Brain microvascular endothelial cell (primary cell): ENCODE data around the gene HSBP1L1.

ENCODE experiments used
- DNase-seq: peaks from one replicate; pipeline ENCODE4 v3.0.0-alpha.2; 2020
- H3K27ac ChIP-seq: fragments of 250-450 bp; sonication (Bioruptor Pico); 2 replicates; pipeline ENCODE4 v1.5.1; 2020; ENCODE audit warnings: mild to moderate bottlenecking, moderate library complexity
- H3K27me3 ChIP-seq: fragments of 250-450 bp; sonication (Bioruptor Pico); replicated peaks from 2 replicates; pipeline ENCODE4 v1.5.1; 2020; ENCODE audit warnings: mild to moderate bottlenecking
- H3K36me3 ChIP-seq: fragments of 250-450 bp; sonication (Bioruptor Pico); replicated peaks from 2 replicates; pipeline ENCODE4 v1.5.1; 2020; ENCODE audit warnings: mild to moderate bottlenecking
- H3K4me3 ChIP-seq: 2 replicates; pipeline ENCODE4 v1.5.1; 2011; ENCODE audit warnings: low read depth, mild to moderate bottlenecking, control low read depth, low read length, moderate library complexity
- CTCF ChIP-seq: IDR thresholded peaks from 2 replicates; pipeline ENCODE4 v1.5.1; 2011; ENCODE audit warnings: low read depth, mild to moderate bottlenecking, moderate library complexity, low read length, control low read depth, inconsistent platforms; ENCODE audit errors: missing control alignments
- in situ Hi-C: cut with HindIII; loops from 2 replicates; pipeline ENCODE4 v1.10.0; 2017; ENCODE audit warnings: low sequenced_read_pairs, low pct_ligation_motif_present

Gene HSBP1L1

GRCh38 chr18:79937103-79937860, 27.2 kb upstream of the HSBP1L1 start:
- Histone ChIP-seq H3K27me3 (no peaks in the 10 kb centered on the region), H3K27ac (no peak overlapping the region), H3K4me3 (no peak overlapping the region), H3K36me3 (peaks cover 5% of the 10 kb centered on the region)
- in situ Hi-C loops = no loop called here
- no peak for DNase-seq
- no peak for TF ChIP-seq CTCF

DNA sequence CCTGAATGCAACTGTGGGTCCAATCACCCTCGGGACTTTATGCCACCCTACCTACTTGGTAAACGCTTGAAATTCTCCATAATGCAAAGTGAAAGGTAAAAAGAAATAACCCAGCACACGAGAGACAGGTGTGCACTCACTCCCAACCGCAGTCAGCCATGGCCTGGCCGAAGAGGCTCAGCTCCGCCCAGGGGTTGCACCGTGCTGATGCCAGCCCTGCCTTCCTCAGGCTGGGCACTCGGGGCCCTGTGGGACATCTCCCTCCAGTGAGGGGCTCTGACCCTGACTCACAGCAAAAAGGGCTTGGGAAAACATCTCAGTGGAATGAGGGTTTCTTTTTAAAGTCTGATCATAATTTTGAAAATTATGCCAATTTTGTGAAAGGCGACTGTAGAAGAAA, 26.2 kb upstream of the HSBP1L1 start:
- no peak for TF ChIP-seq CTCF
- no peaks in the 10 kb centered on the region for H3K27me3 ChIP-seq
- H3K36me3 ChIP-seq = peaks cover 9% of the 10 kb centered on the region
- no peak overlapping the region for H3K27ac ChIP-seq
- DNase-seq = no peak
- in situ Hi-C loops = no loop called here
- no peak overlapping the region for H3K4me3 ChIP-seq

DNA sequence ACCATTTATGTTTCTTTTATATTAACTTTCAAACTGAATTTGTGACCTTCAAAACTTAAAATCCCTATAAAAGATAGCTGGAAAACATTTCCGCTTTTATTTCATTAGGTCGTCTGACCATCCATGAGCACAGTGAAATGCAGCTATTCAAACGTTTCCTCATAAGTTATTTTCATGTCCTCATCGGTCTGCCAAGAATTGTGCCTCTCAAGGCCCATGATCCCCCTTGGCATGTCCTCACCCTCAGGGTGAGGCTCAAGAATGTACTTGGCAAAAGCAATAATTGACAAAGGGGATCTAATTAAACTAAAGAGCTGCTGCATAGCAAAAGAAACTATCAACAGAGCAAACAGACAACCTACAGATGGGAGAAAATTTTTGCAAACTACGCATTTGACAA, 25.3 kb upstream of the HSBP1L1 start:
- Histone ChIP-seq H3K27me3 (no peaks in the 10 kb centered on the region), H3K4me3 (no peak overlapping the region), H3K36me3 (peaks cover 9% of the 10 kb centered on the region), H3K27ac (no peak overlapping the region)
- in situ Hi-C loops = no loop called here
- TF ChIP-seq CTCF = no peak
- DNase-seq = no peak

- no peak for DNase-seq
- H3K27me3 ChIP-seq = no peaks in the 10 kb centered on the region
- in situ Hi-C loops = no loop called here
- peaks cover 9% of the 10 kb centered on the region for H3K36me3 ChIP-seq
- no peak for TF ChIP-seq CTCF
- no peak overlapping the region for H3K4me3 ChIP-seq
- H3K27ac ChIP-seq = no peak overlapping the region
Observed at GRCh38 chr18:79940126-79940813, 24.2 kb upstream of the HSBP1L1 start.

GRCh38 chr18:79940814-79941472, 23.5 kb upstream of the HSBP1L1 start:
- Histone ChIP-seq H3K4me3 (no peak overlapping the region), H3K27ac (no peak overlapping the region), H3K27me3 (no peaks in the 10 kb centered on the region), H3K36me3 (peaks cover 9% of the 10 kb centered on the region)
- in situ Hi-C loops = no loop called here
- DNase-seq = no peak
- TF ChIP-seq CTCF = no peak
